CD14-positive monocyte (primary cell): Measurements from ENCODE around the gene THY1. TPM values are rescaled to one million over a fixed set of nuclear protein-coding genes. Genes with fewer than 3 reads are reported as not detected.

Experiments
- DNase-seq, 3 donors: peaks; one replicate each; pipeline ENCODE4 v3.0.0-alpha.2; 2011 to 2022
- H2AFZ ChIP-seq: 2 replicates; pipeline ENCODE4 v1.6.0; 2012; ENCODE audit warnings: mild to moderate bottlenecking, low read depth, low read length, inconsistent platforms; ENCODE audit not compliant: insufficient read depth, poor library complexity, severe bottlenecking
- H3K27ac ChIP-seq, 2 donors: 1 replicate in 1 of 2; 2 replicates in 1 of 2; pipeline ENCODE4 v1.5.1; 2012 to 2013; ENCODE audit warnings: low read length in 2 of 2, control low read depth in 1 of 2, inconsistent platforms in 1 of 2, low read depth in 1 of 2, mild to moderate bottlenecking in 1 of 2
- H3K27me3 ChIP-seq, 2 donors: one replicate each; pipeline versions ENCODE4 v1.6.0 to v1.6.1; 2011 to 2013; ENCODE audit warnings: low read length in 2 of 2; ENCODE audit not compliant: control insufficient read depth in 2 of 2, insufficient read depth in 2 of 2
- H3K36me3 ChIP-seq, 2 donors: replicated peaks in 1 of 2; 1 replicate in 1 of 2; 2 replicates in 1 of 2; pipeline versions ENCODE4 v1.5.1 to v1.6.1; 2012 to 2013; ENCODE audit warnings: low read length in 2 of 2, control low read depth in 1 of 2, inconsistent platforms in 1 of 2, mild to moderate bottlenecking in 1 of 2; ENCODE audit not compliant: insufficient read depth in 2 of 2, control insufficient read depth in 1 of 2
- H3K4me1 ChIP-seq, 2 donors: 1 replicate in 1 of 2; 2 replicates in 1 of 2; pipeline versions ENCODE4 v1.5.1 to v1.6.1; 2012 to 2013; ENCODE audit warnings: low read length in 2 of 2, control low read depth in 1 of 2, inconsistent platforms in 1 of 2, mild to moderate bottlenecking in 1 of 2, moderate library complexity in 1 of 2; ENCODE audit not compliant: insufficient read depth in 2 of 2, control insufficient read depth in 1 of 2
- H3K4me2 ChIP-seq: replicated peaks from 2 replicates; pipeline ENCODE3; 2012; ENCODE audit warnings: low read length, moderate library complexity, mild to moderate bottlenecking; ENCODE audit not compliant: poor library complexity, severe bottlenecking; ENCODE audit errors: extremely low read depth
- H3K4me3 ChIP-seq, 3 experiments: fragments of 200-600 bp in 1 of 3; sonication (generic) in 1 of 3; replicated peaks in 1 of 3; 1 replicate in 2 of 3; 2 replicates in 1 of 3; pipeline ENCODE4 v1.5.1; 2011 to 2013; ENCODE audit warnings: low read length in 3 of 3, mild to moderate bottlenecking in 3 of 3, control low read depth in 2 of 3, low read depth in 2 of 3, inconsistent platforms in 1 of 3, moderate library complexity in 1 of 3
- H3K79me2 ChIP-seq: 2 replicates; pipeline ENCODE4 v1.6.0; 2012; ENCODE audit warnings: mild to moderate bottlenecking, control low read depth, inconsistent platforms, low read length, moderate library complexity; ENCODE audit not compliant: insufficient read depth
- H3K9ac ChIP-seq: 2 replicates; pipeline ENCODE4 v1.6.0; 2017; ENCODE audit warnings: low read length, mild to moderate bottlenecking; ENCODE audit not compliant: insufficient read depth, poor library complexity, severe bottlenecking
- H3K9me3 ChIP-seq, 2 donors: replicated peaks in 1 of 2; 1 replicate in 1 of 2; 2 replicates in 1 of 2; pipeline versions ENCODE4 v1.5.1 to v1.6.1; 2012 to 2013; ENCODE audit warnings: low read length in 2 of 2, control low read depth in 1 of 2; ENCODE audit not compliant: control insufficient read depth in 1 of 2, insufficient read depth in 1 of 2
- H4K20me1 ChIP-seq: 2 replicates; pipeline ENCODE4 v1.6.0; 2012; ENCODE audit warnings: mild to moderate bottlenecking, low read length, control low read depth, moderate library complexity; ENCODE audit not compliant: insufficient read depth
- H3K27ac Mint-ChIP-seq, 7 donors: one replicate each; pipeline ENCODE4 v1.8.0; 2020; ENCODE audit warnings: mild to moderate bottlenecking in 7 of 7, mixed read lengths in 7 of 7, moderate library complexity in 6 of 7, inconsistent platforms in 2 of 7
- H3K27me3 Mint-ChIP-seq, 3 donors: one replicate each; pipeline ENCODE4 v1.8.0; 2021 to 2022; ENCODE audit warnings: low read depth in 3 of 3, mild to moderate bottlenecking in 3 of 3, mixed read lengths in 3 of 3, moderate library complexity in 3 of 3, inconsistent platforms in 1 of 3
- H3K36me3 Mint-ChIP-seq, 2 donors: one replicate each; pipeline ENCODE4 v1.8.0; 2020; ENCODE audit warnings: mixed read lengths in 2 of 2, inconsistent platforms in 1 of 2, mild to moderate bottlenecking in 1 of 2
- H3K4me1 Mint-ChIP-seq: one replicate; pipeline ENCODE4 v1.8.0; 2020; ENCODE audit warnings: mild to moderate bottlenecking, mixed read lengths
- H3K4me3 Mint-ChIP-seq, 2 donors: one replicate each; pipeline ENCODE4 v1.8.0; 2020; ENCODE audit warnings: mild to moderate bottlenecking in 2 of 2, mixed read lengths in 2 of 2, moderate library complexity in 1 of 2
- H3K9me3 Mint-ChIP-seq, 7 donors: one replicate each; pipeline ENCODE4 v1.8.0; 2020 to 2022; ENCODE audit warnings: mixed read lengths in 7 of 7, mild to moderate bottlenecking in 6 of 7, moderate library complexity in 6 of 7, inconsistent platforms in 2 of 7
- CTCF ChIP-seq: fragments of 200-600 bp; IDR thresholded peaks from one replicate; pipeline ENCODE4 v1.8.0; 2022; ENCODE audit warnings: antibody characterized with exemption, mild to moderate bottlenecking
- WGBS: methylation state at CpG from one replicate; pipeline ENCODE4 v1.1.5; 2013; ENCODE audit warnings: missing lambda C conversion rate; ENCODE audit not compliant: insufficient coverage; 5-methylcytosine and 5-hydroxymethylcytosine counted together
- intact Hi-C, 2 donors: fragments of 100-400 bp; cut with micrococcal nuclease; formaldehyde crosslinking; loops; one replicate each; pipeline versions ENCODE4 v1.15.0 to v1.15.1; 2023
- polyA plus RNA-seq, 3 donors: library from polyadenylated mRNA; depleted of rRNA in 1 of 3; unstranded in 2 of 3; stranded (reverse) in 1 of 3; fragments of 300-500 nt in 2 of 3; fragments of >200 nt in 1 of 3; fragmentation: Illumina TruSeq in 2 of 3; gene quantifications; 1 replicate in 2 of 3; 2 replicates in 1 of 3; pipeline ENCODE4 v1.2.3, GENCODE V29; 2012 to 2021

THY1 gene
- polyA plus RNA-seq, 3 donors = not detected

- Histone ChIP-seq H3K4me3 (no peak overlapping the region), H2AFZ (no peak overlapping the region), H3K9me3 (peaks cover 0 to 6% of the 10 kb centered on the region in 2 donors), H4K20me1 (no peaks in the 10 kb centered on the region), H3K27ac (no peak overlapping the region), H3K4me1 (no peaks in the 10 kb centered on the region), H3K9ac (no peak overlapping the region), H3K4me2 (no peak overlapping the region), H3K27me3 (no peaks in the 10 kb centered on the region), H3K79me2 (no peaks in the 10 kb centered on the region), H3K36me3 (no peaks in the 10 kb centered on the region)
- Mint-ChIP-seq H3K9me3 (peaks cover 2 to 10% (median 7%) of the 10 kb centered on the region in 7 donors), H3K27ac (peak overlapping the region in 1 of 7 donors; percentile 11), H3K4me1 (no peaks in the 10 kb centered on the region), H3K36me3 (no peaks in the 10 kb centered on the region), H3K4me3 (no peak overlapping the region), H3K27me3 (peaks cover 7 to 23% (median 13%) of the 10 kb centered on the region in 3 donors)
- WGBS = 82% methylated on average over 8 of the region's 21 CpGs
- no peak for DNase-seq
- intact Hi-C loops = no loop called here
- no peak for TF ChIP-seq CTCF
Observed at GRCh38 chr11:119432484-119433357, 9.7 kb upstream of the THY1 start.

GRCh38 chr11:119431523-119431922 lies 8.6 kb upstream of the THY1 start:
- DNase-seq = no peak
- no peaks in the 10 kb centered on the region for H3K27me3 ChIP-seq
- H3K4me3 Mint-ChIP-seq = no peak overlapping the region
- no peaks in the 10 kb centered on the region for H3K4me1 ChIP-seq
- H3K9me3 Mint-ChIP-seq = peaks cover 0 to 13% (median 3%) of the 10 kb centered on the region in 7 donors
- no peak overlapping the region for H3K9ac ChIP-seq
- H3K27me3 Mint-ChIP-seq = peaks cover 7 to 23% (median 13%) of the 10 kb centered on the region in 3 donors
- no peaks in the 10 kb centered on the region for H3K4me1 Mint-ChIP-seq
- H3K9me3 ChIP-seq = peaks cover 0 to 6% of the 10 kb centered on the region in 2 donors
- no peaks in the 10 kb centered on the region for H4K20me1 ChIP-seq
- no peak overlapping the region for H3K4me2 ChIP-seq
- no peak overlapping the region for H3K4me3 ChIP-seq
- no peaks in the 10 kb centered on the region for H3K36me3 ChIP-seq
- H3K36me3 Mint-ChIP-seq = no peaks in the 10 kb centered on the region
- H2AFZ ChIP-seq = no peak overlapping the region
- no peak overlapping the region for H3K27ac Mint-ChIP-seq
- no peaks in the 10 kb centered on the region for H3K79me2 ChIP-seq
- no peak overlapping the region for H3K27ac ChIP-seq
- WGBS = 95% methylated on average over 5 of the region's 7 CpGs
- intact Hi-C loops = no loop called here
- no peak for TF ChIP-seq CTCF
